K562 (cell line): ENCODE data around the gene TMEM214. TPM values are rescaled to one million over a fixed set of nuclear protein-coding genes. Genes with fewer than 3 reads are reported as not detected.
A peak's percentile ranks its signal among the peaks of the same experiment; 100 is the strongest.

Experiments
- CCAR2 ChIP-seq: fragments of 200-400 bp; formaldehyde crosslinking; IDR thresholded peaks from 2 replicates; pipeline ENCODE4 v1.6.1; 2017; ENCODE audit warnings: mild to moderate bottlenecking, low read depth, low read length
- CTBP1 ChIP-seq: fragments of 450-650 bp; IDR thresholded peaks from 2 replicates; pipeline ENCODE4 v1.6.1; 2016; ENCODE audit warnings: borderline replicate concordance
- ETV6 ChIP-seq, 3 experiments: fragments of 150-350 bp in 1 of 3; sonication (generic) in 1 of 3; formaldehyde crosslinking in 1 of 3; IDR thresholded peaks; 2 replicates each; pipeline versions ENCODE4 v1.6.1 to v1.8.0; 2014 to 2022; ENCODE audit warnings: borderline replicate concordance in 2 of 3, low read depth in 2 of 3, antibody characterized with exemption in 1 of 3, low read length in 1 of 3, mild to moderate bottlenecking in 1 of 3, missing genetic modification reagents in 1 of 3
- FOS ChIP-seq: IDR thresholded peaks from 3 replicates; pipeline ENCODE4 v1.6.1; 2011; ENCODE audit not compliant: insufficient read length; ENCODE audit errors: extremely low read depth
- HNRNPK ChIP-seq: fragments of 200-400 bp; formaldehyde crosslinking; IDR thresholded peaks from one replicate; pipeline ENCODE4 v1.6.1; 2018; ENCODE audit warnings: mild to moderate bottlenecking, low read depth, low read length; ENCODE audit not compliant: poor library complexity, severe bottlenecking
- KDM4B ChIP-seq, 2 experiments: fragments of 450-650 bp in 1 of 2; sonication (generic) in 1 of 2; IDR thresholded peaks; 2 replicates each; pipeline ENCODE4 v1.6.1; 2016 to 2017; ENCODE audit warnings: borderline replicate concordance in 2 of 2, antibody characterized with exemption in 1 of 2, low read depth in 1 of 2, mild to moderate bottlenecking in 1 of 2
- MAFK ChIP-seq: IDR thresholded peaks from 2 replicates; pipeline ENCODE4 v1.6.1; 2011; ENCODE audit warnings: low read length, improper control_type of control experiment
- SMARCB1 ChIP-seq: IDR thresholded peaks from 2 replicates; pipeline ENCODE4 v1.6.1; 2011; ENCODE audit warnings: improper control_type of control experiment, low read depth; ENCODE audit not compliant: insufficient read length
- SPI1 ChIP-seq: IDR thresholded peaks from 2 replicates; pipeline ENCODE4 v1.6.1; 2011; ENCODE audit warnings: low read depth, low read length, control low read depth, borderline replicate concordance
- ZNF253 ChIP-seq: fragments of 250-450 bp; sonication (Bioruptor Pico); conservative IDR thresholded peaks from 2 replicates; pipeline ENCODE4 v1.6.1; 2021; ENCODE audit warnings: mild to moderate bottlenecking
- polyA plus RNA-seq, 8 experiments: library from polyadenylated mRNA; depleted of rRNA in 4 of 8; stranded (reverse) in 5 of 8; unstranded in 3 of 8; fragments of >200 nt; fragmentation: Nextera tagmentation in 2 of 8; fragmentation: Illumina TruSeq in 1 of 8; extraction: Ambion mirVana in 2 of 8; extraction: Trizol in 1 of 8; gene quantifications; 2 replicates each; pipeline versions ENCODE4 v1.2.1 to v1.2.3, GENCODE V29; 2011 to 2014; ENCODE audit warnings: inconsistent platforms in 1 of 8, missing spikeins in 1 of 8
- total RNA-seq, 7 experiments: library from RNA; depleted of rRNA in 6 of 7; stranded (reverse); fragments of >200 nt in 6 of 7; fragmentation: Illumina TruSeq in 2 of 7; extraction: Trizol in 2 of 7; gene quantifications; 2 replicates each; pipeline versions ENCODE4 v1.2.1 to v1.2.3, GENCODE V29; 2011 to 2021; ENCODE audit warnings: low replicate concordance in 1 of 7
- TF ChIP-seq, protein P1 (sequence below): sonication (generic); formaldehyde crosslinking; IDR thresholded peaks from 2 replicates; pipeline ENCODE4 v1.8.0; 2022; ENCODE audit warnings: missing genetic modification reagents, mild to moderate bottlenecking, moderate library complexity, borderline replicate concordance
- TF ChIP-seq, protein P2 (sequence below): fragments of 450-650 bp; formaldehyde crosslinking; conservative IDR thresholded peaks from 2 replicates; pipeline ENCODE4 v1.4.0; 2022; ENCODE audit warnings: mild to moderate bottlenecking, missing genetic modification characterization
- TF ChIP-seq, protein P3 (sequence below): fragments of 450-650 bp; formaldehyde crosslinking; IDR thresholded peaks from 2 replicates; pipeline ENCODE4 v1.4.0; 2020; ENCODE audit warnings: mild to moderate bottlenecking, moderate library complexity
- TF ChIP-seq, protein P4 (sequence below): sonication (generic); formaldehyde crosslinking; IDR thresholded peaks from 2 replicates; pipeline ENCODE4 v1.8.1; 2023; ENCODE audit warnings: mild to moderate bottlenecking, missing genetic modification reagents
- TF ChIP-seq, protein P5 (sequence below): fragments of 450-650 bp; IDR thresholded peaks from one replicate; pipeline ENCODE4 v1.6.1; 2018; ENCODE audit warnings: mild to moderate bottlenecking, moderate library complexity; ENCODE audit not compliant: partially characterized antibody
- TF ChIP-seq, protein P6 (sequence below): fragments of 250-450 bp; sonication (Bioruptor Pico); IDR thresholded peaks from 2 replicates; pipeline ENCODE4 v1.8.0; 2022; ENCODE audit warnings: inconsistent platforms

TMEM214 gene
- total and polyA plus RNA-seq, 9 of the 15 experiments (the other 6 are each of a cell fraction or from before 2014, with no cell fraction given), result 11.4 to 81.4 (median 44.1) TPM

DNA sequence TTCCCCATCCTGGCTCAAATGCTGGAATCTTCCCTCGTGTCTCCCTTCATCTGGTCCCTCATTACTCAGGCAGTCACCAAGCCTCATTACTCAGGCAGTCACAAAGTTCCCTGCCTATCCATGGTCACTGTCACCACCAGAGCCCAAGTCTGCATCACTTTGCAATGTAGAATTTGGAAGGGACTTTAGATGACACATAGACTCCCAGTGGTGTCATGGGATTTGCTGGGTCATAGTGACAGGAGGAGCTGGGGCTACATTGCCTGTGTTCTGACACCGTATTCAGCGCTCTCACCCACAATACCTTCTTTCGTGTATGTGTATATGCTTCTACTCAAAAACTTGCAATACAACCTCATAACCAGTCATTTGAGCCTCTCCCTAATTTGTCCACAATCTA is 43.6 kb downstream of the TMEM214 start (continued):
- TF ChIP-seq ZNF253 (CRISPR knock-in tag), result no peak
- TF ChIP-seq, protein P1, sequence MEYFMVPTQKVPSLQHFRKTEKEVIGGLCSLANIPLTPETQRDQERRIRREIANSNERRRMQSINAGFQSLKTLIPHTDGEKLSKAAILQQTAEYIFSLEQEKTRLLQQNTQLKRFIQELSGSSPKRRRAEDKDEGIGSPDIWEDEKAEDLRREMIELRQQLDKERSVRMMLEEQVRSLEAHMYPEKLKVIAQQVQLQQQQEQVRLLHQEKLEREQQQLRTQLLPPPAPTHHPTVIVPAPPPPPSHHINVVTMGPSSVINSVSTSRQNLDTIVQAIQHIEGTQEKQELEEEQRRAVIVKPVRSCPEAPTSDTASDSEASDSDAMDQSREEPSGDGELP (CRISPR knock-in tag), result no peak
- TF ChIP-seq, protein P2, sequence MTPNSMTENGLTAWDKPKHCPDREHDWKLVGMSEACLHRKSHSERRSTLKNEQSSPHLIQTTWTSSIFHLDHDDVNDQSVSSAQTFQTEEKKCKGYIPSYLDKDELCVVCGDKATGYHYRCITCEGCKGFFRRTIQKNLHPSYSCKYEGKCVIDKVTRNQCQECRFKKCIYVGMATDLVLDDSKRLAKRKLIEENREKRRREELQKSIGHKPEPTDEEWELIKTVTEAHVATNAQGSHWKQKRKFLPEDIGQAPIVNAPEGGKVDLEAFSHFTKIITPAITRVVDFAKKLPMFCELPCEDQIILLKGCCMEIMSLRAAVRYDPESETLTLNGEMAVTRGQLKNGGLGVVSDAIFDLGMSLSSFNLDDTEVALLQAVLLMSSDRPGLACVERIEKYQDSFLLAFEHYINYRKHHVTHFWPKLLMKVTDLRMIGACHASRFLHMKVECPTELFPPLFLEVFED, result no peak
- TF ChIP-seq, protein P3, sequence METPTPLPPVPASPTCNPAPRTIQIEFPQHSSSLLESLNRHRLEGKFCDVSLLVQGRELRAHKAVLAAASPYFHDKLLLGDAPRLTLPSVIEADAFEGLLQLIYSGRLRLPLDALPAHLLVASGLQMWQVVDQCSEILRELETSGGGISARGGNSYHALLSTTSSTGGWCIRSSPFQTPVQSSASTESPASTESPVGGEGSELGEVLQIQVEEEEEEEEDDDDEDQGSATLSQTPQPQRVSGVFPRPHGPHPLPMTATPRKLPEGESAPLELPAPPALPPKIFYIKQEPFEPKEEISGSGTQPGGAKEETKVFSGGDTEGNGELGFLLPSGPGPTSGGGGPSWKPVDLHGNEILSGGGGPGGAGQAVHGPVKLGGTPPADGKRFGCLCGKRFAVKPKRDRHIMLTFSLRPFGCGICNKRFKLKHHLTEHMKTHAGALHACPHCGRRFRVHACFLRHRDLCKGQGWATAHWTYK, result no peak
- TF ChIP-seq, protein P4, sequence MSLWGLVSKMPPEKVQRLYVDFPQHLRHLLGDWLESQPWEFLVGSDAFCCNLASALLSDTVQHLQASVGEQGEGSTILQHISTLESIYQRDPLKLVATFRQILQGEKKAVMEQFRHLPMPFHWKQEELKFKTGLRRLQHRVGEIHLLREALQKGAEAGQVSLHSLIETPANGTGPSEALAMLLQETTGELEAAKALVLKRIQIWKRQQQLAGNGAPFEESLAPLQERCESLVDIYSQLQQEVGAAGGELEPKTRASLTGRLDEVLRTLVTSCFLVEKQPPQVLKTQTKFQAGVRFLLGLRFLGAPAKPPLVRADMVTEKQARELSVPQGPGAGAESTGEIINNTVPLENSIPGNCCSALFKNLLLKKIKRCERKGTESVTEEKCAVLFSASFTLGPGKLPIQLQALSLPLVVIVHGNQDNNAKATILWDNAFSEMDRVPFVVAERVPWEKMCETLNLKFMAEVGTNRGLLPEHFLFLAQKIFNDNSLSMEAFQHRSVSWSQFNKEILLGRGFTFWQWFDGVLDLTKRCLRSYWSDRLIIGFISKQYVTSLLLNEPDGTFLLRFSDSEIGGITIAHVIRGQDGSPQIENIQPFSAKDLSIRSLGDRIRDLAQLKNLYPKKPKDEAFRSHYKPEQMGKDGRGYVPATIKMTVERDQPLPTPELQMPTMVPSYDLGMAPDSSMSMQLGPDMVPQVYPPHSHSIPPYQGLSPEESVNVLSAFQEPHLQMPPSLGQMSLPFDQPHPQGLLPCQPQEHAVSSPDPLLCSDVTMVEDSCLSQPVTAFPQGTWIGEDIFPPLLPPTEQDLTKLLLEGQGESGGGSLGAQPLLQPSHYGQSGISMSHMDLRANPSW (CRISPR knock-in tag), result no peak
- no peak for TF ChIP-seq HNRNPK
- TF ChIP-seq FOS, result no peak
- no peak for TF ChIP-seq KDM4B (IDR thresholded peaks at IDR 0.05; ENCODE audit: borderline replicate concordance in 2 of 2, low read depth in 1 of 2)
- TF ChIP-seq CCAR2, result no peak
- no peak for TF ChIP-seq SPI1
- TF ChIP-seq, protein P5, sequence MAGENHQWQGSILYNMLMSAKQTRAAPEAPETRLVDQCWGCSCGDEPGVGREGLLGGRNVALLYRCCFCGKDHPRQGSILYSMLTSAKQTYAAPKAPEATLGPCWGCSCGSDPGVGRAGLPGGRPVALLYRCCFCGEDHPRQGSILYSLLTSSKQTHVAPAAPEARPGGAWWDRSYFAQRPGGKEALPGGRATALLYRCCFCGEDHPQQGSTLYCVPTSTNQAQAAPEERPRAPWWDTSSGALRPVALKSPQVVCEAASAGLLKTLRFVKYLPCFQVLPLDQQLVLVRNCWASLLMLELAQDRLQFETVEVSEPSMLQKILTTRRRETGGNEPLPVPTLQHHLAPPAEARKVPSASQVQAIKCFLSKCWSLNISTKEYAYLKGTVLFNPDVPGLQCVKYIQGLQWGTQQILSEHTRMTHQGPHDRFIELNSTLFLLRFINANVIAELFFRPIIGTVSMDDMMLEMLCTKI, result no peak
- TF ChIP-seq ETV6 (IDR thresholded peaks at IDR 0.05; ENCODE audit: borderline replicate concordance in 1 of 2, low read depth in 2 of 2, low read length in 1 of 2), result no peak
- no peak for TF ChIP-seq ETV6 (CRISPR knock-in tag; IDR thresholded peaks at IDR 0.05; ENCODE audit: borderline replicate concordance)
- 0 out of 2 replicates have a peak, but pooled peaks have one; percentile 9 for TF ChIP-seq CTBP1
- TF ChIP-seq MAFK, result peak; percentile 73
- TF ChIP-seq SMARCB1, result no peak
- TF ChIP-seq, protein P6, sequence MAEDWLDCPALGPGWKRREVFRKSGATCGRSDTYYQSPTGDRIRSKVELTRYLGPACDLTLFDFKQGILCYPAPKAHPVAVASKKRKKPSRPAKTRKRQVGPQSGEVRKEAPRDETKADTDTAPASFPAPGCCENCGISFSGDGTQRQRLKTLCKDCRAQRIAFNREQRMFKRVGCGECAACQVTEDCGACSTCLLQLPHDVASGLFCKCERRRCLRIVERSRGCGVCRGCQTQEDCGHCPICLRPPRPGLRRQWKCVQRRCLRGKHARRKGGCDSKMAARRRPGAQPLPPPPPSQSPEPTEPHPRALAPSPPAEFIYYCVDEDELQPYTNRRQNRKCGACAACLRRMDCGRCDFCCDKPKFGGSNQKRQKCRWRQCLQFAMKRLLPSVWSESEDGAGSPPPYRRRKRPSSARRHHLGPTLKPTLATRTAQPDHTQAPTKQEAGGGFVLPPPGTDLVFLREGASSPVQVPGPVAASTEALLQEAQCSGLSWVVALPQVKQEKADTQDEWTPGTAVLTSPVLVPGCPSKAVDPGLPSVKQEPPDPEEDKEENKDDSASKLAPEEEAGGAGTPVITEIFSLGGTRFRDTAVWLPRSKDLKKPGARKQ, result no peak
